ENCODE data around the gene RAB4B.

DNA sequence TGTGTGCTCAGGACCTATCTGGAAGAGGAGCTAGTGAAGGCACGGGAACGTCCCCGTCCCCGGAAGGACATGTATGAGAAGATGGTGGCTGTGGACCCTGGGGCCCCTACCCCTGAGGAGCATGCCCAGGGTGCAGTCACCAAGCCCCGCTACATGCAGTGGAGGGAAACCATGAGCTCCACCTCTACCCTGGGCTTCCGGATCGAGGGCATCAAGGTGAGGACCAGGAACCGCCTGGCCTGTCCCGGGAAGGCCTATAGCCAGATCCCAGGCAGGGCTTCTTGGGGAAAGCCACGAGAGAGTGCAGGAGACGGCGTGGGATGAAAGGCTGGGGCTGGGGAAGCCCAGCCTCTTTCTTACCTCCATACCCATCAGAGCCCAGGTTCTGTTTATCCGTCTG, 44.9 kb upstream of the RAB4B start:
- TF ChIP-seq, protein P1, sequence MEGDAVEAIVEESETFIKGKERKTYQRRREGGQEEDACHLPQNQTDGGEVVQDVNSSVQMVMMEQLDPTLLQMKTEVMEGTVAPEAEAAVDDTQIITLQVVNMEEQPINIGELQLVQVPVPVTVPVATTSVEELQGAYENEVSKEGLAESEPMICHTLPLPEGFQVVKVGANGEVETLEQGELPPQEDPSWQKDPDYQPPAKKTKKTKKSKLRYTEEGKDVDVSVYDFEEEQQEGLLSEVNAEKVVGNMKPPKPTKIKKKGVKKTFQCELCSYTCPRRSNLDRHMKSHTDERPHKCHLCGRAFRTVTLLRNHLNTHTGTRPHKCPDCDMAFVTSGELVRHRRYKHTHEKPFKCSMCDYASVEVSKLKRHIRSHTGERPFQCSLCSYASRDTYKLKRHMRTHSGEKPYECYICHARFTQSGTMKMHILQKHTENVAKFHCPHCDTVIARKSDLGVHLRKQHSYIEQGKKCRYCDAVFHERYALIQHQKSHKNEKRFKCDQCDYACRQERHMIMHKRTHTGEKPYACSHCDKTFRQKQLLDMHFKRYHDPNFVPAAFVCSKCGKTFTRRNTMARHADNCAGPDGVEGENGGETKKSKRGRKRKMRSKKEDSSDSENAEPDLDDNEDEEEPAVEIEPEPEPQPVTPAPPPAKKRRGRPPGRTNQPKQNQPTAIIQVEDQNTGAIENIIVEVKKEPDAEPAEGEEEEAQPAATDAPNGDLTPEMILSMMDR (conservative IDR thresholded peaks at IDR 0.05; ENCODE audit: low read length), result no peak
- no peak for TF ChIP-seq EZH2phosphoT487 (IDR thresholded peaks at IDR 0.05; ENCODE audit: borderline replicate concordance)

Data from Loucy (cell line).